ENCODE measurements around the gene FAS.

The FAS gene

DNA sequence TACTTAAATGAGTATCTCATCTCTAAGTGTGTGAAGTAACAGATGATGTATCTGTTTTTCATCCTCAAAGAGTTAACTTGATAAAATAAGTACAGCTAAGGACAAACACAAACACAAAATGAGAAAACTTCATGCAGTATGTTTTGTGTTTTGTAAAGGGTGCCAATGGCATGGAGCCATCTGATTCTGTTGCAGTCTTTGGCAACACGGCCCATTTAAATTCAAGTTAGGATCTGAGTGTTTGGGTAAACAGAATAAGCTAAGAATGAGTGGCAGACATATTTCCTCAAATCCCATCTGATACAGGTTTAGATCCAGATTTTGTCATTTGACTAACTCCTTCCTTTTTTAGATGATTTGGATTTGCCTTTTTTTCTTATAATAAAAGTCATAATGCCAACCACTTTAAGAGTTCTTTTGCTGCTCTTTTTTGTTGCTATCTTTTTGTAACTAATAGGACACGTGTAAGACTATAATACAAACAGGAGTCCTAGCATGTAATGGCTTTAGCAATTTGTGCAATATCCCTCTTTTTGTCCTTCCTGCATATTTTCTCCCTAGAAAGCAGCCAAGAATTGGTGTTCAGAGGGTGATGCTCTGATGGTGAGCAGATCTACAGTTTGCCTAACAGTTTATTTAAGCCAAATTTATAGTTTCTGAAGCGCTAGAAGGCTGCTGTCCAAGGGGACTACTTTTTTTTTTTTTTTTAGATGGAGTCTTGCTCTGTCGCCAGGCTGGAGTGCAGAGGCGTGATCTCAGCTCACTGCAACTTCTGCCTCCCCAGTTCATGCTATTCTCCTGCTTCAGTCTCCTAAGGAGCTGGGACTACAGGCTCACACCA, 19.2 kb upstream of the FAS start:
- no peak for DNase-seq (ENCODE audit: low read depth)

DNA sequence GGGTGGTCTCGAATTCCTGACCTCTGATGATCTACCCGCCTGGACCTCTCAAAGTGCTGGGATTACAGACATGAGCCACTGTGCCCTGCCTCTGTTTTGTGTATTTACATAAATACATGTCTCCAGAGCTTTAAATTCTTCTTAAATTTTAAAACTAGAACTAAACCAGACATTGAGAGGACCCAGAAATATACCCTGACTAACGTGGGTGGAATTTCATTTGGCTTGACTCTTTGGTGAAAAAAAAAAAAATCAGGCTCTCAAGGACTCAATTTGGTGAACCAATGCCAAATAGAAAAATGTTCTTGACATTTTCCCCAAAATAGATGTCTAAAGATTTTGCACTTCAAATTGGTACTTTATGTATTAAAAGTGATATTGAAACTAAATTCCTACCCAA, 16.6 kb upstream of the FAS start:
- no peak for DNase-seq (ENCODE audit: low read depth)

DNA sequence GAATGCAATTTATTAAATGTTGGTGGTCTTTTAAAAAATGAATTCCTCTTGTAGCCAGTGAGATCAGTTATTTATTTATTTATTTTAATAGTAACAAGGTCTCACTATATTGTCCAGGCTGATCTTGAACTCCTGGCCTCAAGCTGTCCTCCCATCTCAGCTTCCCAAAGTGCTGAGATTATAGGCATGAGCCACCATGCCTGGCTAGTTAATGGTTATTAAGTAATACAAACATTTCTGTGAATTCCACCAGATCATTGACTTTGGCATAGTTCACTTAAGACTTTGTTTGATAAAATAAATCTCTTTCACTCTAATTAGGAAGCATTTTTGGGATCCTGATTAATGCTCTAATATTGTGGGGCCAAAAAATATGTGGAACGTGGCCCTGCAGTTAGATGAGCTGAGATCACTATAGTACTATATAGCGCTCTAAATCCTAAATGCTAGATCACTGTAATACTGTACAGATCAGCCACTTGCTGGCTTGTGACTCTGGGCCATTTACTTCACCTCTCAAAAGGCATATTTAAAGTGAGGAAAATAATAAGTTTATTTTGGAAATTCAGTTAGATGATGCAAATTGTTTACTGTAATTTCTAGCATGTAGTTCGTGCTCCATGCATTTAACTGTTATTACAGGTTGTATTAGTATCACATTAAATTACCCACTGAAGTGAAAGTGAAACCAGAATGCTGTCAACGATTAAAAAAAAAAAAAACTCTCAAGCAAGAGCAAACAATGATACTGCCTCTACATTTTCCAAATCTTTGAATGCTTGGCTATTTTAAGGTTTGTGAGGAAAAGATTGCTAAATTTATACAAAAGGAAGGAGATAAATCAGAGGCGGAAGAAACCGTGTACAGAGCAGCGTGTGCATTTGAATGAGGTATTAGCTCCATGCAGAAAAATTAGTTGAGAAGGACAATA, 15.9 kb upstream of the FAS start:
- DNase-seq (ENCODE audit: low read depth): no peak

DNA sequence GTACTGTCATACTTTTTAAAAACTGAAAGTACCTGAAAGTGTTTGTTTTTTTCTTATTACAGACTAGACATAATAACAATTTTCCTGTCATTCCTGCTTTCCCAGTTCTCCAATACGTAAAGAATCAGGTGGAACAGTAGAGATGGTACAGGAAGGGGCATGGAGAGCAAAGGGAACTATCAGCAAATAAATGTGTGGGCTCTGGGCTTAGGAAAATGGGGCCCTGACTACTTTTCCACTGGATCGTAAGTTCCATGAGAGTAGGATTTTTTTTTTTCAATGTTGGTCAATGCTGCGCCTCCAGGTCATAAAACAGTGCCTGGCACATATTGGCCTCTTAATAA, 15.2 kb upstream of the FAS start:
- DNase-seq (ENCODE audit: low read depth): no peak

DNA sequence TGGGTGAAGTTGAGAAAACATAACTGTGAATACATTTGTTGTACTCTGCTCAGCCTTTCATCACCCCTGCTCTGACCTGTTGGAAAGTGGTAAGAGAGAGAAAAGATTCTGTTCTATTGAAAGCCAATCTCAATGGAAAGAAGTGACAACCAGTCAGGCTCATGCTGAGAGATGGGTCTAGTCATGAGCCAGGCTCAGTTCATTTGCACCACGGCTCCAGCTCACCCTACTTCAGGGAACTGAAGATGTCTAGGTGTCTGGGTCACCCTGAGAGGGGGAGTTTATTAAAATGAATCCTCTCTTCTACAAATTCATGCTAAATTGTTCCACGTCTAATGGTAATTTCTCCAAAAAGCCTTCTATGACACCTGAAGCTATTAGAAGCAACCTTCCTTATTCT, 12.1 kb upstream of the FAS start:
- no peak for DNase-seq (ENCODE audit: low read depth)

DNA sequence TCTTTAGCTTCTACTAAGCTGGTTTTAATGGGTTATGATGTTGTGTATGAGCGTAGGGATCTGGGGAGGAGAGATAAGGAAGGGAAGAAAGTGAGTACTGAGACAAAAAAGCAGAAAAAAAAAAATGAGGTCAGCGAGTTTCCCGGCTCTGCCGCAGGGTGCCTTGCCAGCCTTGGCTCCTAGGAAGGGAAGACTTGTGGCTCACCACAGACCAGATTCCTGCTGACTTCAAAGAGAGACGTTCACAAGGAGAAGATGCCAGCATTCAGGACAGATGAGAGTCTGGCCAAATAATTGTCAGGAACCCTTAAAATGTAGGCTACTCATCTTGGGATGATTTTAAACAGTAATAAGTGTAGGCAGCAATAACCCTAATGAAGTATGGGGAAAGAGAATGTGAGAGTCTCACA, 11.4 kb upstream of the FAS start:
- DNase-seq (ENCODE audit: low read depth): no peak

DNA sequence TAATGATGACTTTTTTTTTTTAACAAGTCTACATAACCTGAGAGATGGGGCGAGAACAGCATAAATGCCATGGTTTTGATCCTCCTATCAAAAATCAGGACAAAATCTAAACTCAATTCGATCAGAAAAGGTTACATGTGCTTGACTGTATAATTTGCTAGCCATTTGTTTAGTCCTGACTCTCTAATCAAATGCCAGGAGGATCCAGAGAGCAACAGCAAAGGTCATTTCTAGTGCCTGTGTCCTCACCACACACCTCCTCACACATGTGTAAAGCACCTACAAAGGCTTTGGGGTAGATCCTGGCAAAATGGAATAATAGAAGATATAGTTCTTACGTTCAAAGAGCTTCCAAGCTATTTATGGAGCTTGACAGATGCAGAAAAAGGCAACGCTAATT, 11.0 kb upstream of the FAS start:
- DNase-seq (ENCODE audit: low read depth): no peak

DNA sequence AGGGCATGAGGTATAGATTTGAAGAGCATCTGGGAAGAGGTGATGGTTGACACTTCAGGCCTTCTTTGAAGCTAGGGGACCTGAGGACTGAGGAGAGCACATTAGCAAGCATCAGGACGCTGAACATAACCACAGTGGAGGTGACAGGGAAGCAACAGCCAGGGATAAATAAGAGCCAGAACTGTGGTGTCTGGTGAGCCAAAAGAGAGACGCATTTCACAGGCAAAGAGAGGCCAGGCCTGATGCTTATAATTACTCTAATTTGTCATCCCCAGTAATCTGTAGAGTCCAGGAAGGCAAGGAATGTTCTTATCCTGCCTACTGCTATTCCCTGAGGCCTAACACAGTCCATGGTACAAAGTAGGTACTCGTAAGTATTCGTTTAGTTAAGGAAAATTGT, 10.4 kb upstream of the FAS start:
- DNase-seq (ENCODE audit: low read depth): no peak

DNA sequence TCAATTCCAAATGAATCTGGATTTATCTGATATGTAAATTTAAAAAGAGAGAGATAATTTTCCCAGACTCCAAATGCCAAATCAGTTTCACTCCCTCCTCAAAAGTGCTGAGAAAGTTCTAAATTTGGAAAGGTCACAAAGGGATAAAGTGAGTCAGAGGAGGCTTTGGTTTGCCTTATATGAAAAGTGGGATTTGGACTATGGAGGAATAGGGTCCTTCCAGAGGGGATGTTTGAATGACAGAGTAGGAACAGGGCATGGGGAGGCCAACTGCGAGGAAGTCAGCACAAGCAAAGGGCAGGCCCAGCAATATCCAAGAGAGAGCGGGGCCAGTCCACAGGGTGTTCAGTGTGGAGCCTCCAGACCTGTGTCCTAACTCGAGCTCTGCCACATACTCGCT, 9.8 kb upstream of the FAS start:
- no peak for DNase-seq (ENCODE audit: low read depth)

DNA sequence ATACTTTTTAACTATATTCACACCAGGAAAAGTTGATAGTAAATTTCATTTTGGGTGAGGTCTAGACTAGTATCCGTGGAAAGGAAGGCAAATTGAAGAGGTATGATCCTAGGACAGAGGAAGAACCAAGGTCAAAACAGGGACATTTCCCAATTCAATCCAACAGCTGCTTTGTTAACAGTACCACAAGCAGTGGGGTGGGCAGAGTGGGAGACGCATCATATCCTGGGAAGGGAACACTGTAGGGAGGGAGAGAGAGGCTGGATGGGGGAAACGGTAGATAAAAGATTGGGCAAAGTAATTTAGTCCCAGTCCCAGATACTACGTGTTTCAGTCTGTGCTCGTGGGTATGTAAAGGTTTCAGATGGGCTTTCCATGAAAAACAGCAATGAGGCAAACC, 9.2 kb upstream of the FAS start:
- DNase-seq (ENCODE audit: low read depth): no peak

DNA sequence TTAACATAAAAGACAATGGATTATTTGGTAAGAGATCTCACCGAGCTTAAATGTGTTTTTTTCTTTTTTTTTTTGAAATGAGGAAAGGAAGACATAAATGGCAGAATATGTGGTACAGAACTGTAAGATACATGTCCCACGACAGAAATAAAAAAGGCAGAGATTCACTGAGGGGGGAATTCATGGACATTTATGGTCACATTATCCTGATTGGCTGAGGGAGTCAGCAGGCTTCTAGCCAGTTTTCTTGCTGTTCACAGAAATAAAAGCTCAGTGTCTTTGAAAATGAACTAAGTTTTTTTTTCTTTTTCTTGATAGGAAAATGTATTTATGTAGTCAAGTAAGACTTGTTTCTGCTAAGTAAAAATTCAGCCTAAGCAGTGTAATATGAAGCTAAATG, 8.2 kb upstream of the FAS start:
- no peak for DNase-seq (ENCODE audit: low read depth)

DNA sequence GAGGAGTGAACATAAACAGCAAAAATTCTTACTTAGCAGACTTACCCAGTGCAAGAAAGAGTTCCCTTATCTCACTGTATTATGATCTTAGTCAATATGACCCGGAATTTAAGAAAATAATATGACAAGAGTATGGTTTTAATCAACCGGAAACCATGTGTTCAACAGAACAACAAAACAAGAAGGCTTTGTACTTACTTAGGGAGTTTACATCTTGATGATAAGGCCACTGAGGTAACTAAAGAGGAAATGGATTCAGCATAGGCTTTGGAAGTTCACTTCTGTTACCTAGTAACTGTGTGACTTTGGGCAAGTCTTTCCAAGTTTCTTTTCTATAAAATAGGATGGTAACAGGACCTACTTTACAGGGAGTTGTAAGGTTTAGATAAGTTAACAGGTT, 7.4 kb upstream of the FAS start:
- DNase-seq (ENCODE audit: low read depth): no peak

DNA sequence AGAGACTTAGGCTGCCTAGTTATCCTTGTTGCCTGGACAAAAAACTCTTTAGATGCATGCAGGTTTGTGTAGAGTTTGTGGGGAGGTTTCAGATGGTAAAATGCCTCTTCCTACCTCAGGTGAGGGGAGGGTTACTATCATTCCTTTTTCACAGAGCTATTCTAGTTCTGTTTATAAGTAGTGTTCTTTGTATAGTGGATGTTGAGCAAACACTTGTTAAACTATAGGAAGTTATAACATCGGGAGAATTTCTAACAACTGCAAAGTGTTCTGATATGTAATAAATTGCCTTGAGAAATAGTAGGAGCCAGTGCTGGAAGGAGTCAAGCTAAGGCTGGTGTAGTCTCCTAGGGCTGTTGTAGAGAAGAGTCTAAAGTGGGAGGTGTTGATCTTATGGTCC, 6.7 kb upstream of the FAS start:
- no peak for DNase-seq (ENCODE audit: low read depth)

DNA sequence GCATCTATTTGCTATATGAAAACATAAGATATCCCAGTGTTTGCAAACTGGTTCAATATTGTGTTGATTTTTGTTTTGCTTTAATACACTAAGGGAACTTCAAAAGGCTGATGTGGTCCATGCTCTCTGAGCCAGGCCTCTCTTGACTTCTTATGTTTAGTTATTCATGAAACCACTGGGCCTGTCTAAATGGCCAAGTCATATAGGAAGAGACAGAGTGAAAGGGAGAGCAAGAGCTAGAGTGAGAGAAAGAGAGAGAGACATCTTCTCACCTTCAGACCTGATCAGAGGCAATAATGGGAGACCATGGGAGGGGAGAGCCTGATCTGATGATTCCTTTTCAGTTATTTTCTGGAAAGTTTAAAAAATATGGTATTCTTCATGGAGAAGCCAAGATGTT, 6.1 kb upstream of the FAS start:
- no peak for DNase-seq (ENCODE audit: low read depth)

DNA sequence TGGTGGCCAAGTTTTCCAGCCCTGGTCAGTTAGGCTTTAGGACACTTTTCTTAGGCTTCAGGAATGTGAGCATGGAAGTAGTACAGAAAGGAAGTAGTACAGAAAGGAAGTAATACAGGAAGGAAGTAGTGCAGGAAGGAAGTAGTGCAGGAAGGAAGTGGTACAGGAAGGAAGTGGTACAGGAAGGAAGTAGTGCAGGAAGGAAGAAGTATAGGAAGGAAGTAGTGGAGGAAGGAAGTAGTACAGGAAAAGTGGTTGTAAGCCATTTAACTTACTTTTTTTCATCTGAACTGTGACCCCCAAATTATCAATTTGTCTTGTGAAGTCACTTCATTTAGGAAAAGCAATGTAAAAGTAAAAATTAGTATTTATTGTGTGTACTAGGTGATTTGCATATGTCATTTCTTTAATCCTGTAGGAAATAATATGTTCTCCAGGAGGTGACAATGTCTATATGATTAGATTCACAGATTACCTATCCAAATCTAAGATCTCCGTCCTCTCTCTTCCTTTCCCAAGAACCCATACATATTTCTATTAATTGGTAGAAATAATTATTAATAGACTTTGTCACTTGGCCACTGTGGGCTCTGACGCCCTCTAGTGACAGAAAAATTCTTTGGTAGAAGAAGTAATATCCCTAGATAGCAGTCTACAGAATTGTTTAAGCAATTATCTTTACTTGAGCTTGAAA, 3.9 kb upstream of the FAS start:
- DNase-seq (ENCODE audit: low read depth): no peak

DNA sequence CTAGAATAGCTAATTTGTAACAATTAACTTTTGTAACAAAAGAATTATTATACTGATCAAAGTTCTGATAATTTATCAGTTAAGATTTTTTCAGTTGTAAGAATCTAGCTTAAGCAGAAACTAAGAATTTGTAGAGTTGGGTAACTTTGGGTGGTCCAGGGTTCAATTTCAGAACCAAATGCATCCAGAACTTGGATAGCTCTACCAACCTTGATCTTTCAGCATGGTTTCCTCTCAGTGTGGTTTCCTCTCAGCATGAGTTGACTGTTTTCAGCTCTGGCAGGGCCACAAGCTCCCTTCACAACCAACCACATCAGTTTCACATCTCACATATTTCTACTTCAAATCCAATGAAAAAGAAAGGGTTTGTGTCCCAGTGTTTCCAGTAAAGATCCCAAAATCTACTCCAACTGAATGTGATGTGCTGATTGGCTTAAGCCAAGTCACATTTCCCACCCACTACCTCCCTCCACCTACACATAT, 3.3 kb upstream of the FAS start:
- no peak for DNase-seq (ENCODE audit: low read depth)

DNA sequence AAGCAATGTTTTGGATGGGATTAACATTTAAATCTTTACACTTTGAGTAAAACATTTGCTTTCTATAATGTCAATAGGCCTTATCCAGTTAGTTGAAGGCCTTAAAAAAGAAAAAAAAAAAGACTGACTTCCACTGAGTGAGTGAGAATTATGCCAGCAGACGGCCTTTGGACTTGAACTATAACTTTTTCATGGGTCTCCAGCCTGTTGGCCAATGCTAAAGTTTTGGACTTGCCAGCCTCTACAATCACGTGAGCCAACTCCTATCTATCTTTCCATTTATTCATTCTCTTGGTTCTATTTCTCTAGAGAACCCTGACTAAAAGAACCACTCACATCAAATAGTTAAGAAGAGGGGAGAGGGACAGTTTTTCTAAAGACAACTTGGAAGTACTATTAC, 2.8 kb upstream of the FAS start:
- DNase-seq (ENCODE audit: low read depth): no peak

DNA sequence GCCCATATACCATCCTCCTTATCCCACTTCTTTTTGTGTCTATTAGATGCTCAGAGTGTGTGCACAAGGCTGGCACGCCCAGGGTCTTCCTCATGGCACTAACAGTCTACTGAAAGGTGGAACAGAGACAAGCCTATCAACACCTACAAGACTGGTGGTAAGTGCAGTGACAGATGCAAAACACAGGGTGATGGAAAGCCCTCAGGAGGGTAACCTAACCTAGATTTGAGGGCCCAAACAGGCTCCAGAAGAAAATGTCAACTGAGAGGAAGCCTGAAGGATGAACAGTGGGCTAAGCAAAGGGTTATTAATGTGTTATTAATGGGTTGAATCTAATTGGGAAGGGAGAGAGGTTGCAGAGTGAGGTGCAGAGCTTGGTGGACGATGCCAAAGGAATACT, 1.2 kb upstream of the FAS start:
- no peak for DNase-seq (ENCODE audit: low read depth)

DNA sequence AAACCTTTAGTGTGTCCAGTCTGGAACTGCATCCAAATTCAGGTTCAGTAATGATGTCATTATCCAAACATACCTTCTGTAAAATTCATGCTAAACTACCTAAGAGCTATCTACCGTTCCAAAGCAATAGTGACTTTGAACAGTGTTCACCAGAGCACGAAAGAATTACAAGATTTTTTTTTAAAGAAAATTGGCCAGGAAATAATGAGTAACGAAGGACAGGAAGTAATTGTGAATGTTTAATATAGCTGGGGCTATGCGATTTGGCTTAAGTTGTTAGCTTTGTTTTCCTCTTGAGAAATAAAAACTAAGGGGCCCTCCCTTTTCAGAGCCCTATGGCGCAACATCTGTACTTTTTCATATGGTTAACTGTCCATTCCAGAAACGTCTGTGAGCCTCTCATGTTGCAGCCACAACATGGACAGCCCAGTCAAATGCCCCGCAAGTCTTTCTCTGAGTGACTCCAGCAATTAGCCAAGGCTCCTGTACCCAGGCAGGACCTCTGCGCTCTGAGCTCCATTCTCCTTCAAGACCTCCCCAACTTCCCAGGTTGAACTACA, 694 bp upstream of the FAS start:
- no peak for DNase-seq (ENCODE audit: low read depth)

DNA sequence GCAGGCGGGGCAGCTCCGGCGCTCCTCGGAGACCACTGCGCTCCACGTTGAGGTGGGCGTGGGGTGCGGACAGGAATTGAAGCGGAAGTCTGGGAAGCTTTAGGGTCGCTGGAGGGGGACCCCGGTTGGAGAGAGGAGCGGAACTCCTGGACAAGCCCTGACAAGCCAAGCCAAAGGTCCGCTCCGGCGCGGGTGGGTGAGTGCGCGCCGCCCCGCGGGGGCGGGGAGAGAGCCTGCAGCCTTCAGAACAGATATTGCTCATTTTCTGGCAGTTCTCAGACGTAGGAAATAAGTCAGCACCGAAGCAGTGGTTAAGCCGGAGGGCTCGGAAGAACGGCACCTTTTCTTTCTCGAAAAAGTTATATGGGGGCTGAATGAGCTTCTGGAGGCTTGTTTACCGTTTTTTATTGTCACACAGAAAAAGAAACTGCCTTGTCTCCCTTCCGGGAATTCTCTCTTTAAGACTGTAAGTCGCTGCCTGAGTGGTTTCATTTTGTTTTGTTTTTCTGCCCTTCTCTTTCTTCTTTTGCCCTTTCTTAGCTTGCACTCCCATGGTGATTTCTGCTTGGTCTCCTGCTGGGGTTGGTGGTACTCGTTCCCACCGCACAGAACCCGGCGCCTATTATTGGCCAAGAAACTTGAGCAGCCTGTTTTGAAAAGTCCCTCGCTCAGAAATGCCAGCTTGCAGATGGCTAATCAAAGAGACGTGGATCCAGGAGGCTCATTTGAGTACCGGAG, 732 bp downstream of the FAS start:
- no peak for DNase-seq (ENCODE audit: low read depth)

DNA sequence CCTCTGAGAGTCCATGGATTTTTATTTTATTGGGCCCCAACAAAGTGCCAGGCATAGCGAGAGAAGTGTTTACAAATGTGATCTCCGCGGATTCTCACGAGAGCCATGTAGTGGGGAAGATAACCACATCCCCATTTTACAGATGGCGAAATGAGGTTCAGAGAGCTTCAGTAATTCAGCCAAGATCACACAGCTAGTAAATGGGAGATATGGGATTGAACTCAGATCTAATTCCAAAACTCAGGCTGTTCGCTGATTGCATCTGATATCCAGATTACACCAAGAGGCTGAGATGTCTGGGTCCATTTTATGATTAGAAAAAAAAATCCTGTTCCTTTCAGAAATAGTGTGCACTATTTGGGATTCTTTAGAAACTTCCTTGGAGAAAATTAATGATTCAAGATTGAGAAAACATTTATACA, 1.3 kb downstream of the FAS start:
- DNase-seq (ENCODE audit: low read depth): no peak
